Mesenchymal stem cell (in vitro differentiated cells and primary cell): Measurements from ENCODE around the gene SEMA4D.
A peak's percentile ranks its signal among the peaks of the same experiment; 100 is the strongest.
"Not testable (repeated sequence)": the region's sequence is repeated elsewhere in the genome, so short reads cannot be mapped to it uniquely, and the experiment has no call there.

ENCODE experiments used
- DNase-seq: peaks from one replicate; pipeline ENCODE4 v3.0.0-alpha.2; 2013
- H2AFZ ChIP-seq: one replicate; pipeline ENCODE4 v1.6.1; 2013; ENCODE audit warnings: low read depth, mild to moderate bottlenecking, control low read depth, inconsistent platforms, low read length, moderate library complexity
- H2AK5ac ChIP-seq: 2 replicates; pipeline ENCODE4 v1.6.1; 2013; ENCODE audit warnings: low read length, moderate library complexity, mild to moderate bottlenecking, inconsistent platforms; ENCODE audit not compliant: severe bottlenecking
- H2BK120ac ChIP-seq: one replicate; pipeline ENCODE4 v1.6.1; 2013; ENCODE audit warnings: low read depth, mild to moderate bottlenecking, inconsistent platforms, low read length, moderate library complexity
- H2BK12ac ChIP-seq, 2 experiments: one replicate each; pipeline ENCODE4 v1.6.1; 2013; ENCODE audit warnings: inconsistent platforms in 2 of 2, low read length in 2 of 2, mild to moderate bottlenecking in 2 of 2, moderate library complexity in 2 of 2, control low read depth in 1 of 2
- H2BK15ac ChIP-seq: one replicate; pipeline ENCODE4 v1.6.1; 2013; ENCODE audit warnings: mild to moderate bottlenecking, low read depth, inconsistent platforms; ENCODE audit not compliant: poor library complexity, severe bottlenecking
- H2BK5ac ChIP-seq: 2 replicates; pipeline ENCODE4 v1.6.1; 2013; ENCODE audit warnings: low read depth, mild to moderate bottlenecking, low read length, control low read depth, inconsistent platforms; ENCODE audit not compliant: poor library complexity, severe bottlenecking
- H3K14ac ChIP-seq, 2 experiments: one replicate each; pipeline ENCODE4 v1.6.1; 2013; ENCODE audit warnings: inconsistent platforms in 2 of 2, low read length in 2 of 2, control low read depth in 1 of 2, mild to moderate bottlenecking in 1 of 2, moderate library complexity in 1 of 2
- H3K18ac ChIP-seq, 2 experiments: one replicate each; pipeline ENCODE4 v1.6.1; 2013; ENCODE audit warnings: inconsistent platforms in 2 of 2, low read length in 2 of 2, control low read depth in 1 of 2, low read depth in 1 of 2, mild to moderate bottlenecking in 1 of 2
- H3K23ac ChIP-seq, 2 experiments: one replicate each; pipeline ENCODE4 v1.6.1; 2013; ENCODE audit warnings: inconsistent platforms in 2 of 2, low read length in 2 of 2, mild to moderate bottlenecking in 2 of 2, moderate library complexity in 2 of 2, control low read depth in 1 of 2
- H3K27ac ChIP-seq: 2 replicates; pipeline ENCODE4 v1.5.1; 2013; ENCODE audit warnings: mild to moderate bottlenecking, moderate library complexity, low read length, control low read depth, inconsistent platforms; ENCODE audit not compliant: poor library complexity, severe bottlenecking
- H3K27me3 ChIP-seq, 2 experiments: 2 replicates each; pipeline versions ENCODE4 v1.6.1 to v1.7.0; 2013; ENCODE audit warnings: low read length in 2 of 2, mild to moderate bottlenecking in 2 of 2, moderate library complexity in 2 of 2, control low read depth in 1 of 2, inconsistent platforms in 1 of 2; ENCODE audit not compliant: control insufficient read depth in 1 of 2, insufficient read depth in 1 of 2
- H3K36me3 ChIP-seq, 2 experiments: 2 replicates each; pipeline versions ENCODE4 v1.6.1 to v1.7.0; 2013; ENCODE audit warnings: low read length in 2 of 2, control low read depth in 1 of 2, inconsistent platforms in 1 of 2, low read depth in 1 of 2, mild to moderate bottlenecking in 1 of 2; ENCODE audit not compliant: insufficient read depth in 2 of 2, control insufficient read depth in 1 of 2
- H3K4ac ChIP-seq, 2 experiments: one replicate each; pipeline ENCODE4 v1.6.1; 2013; ENCODE audit warnings: inconsistent platforms in 2 of 2, low read length in 2 of 2, mild to moderate bottlenecking in 2 of 2, moderate library complexity in 2 of 2, control low read depth in 1 of 2, low read depth in 1 of 2
- H3K4me1 ChIP-seq: 2 replicates; pipeline ENCODE4 v1.6.1; 2013; ENCODE audit warnings: low read depth, low read length, control low read depth; ENCODE audit not compliant: control insufficient read depth, insufficient read depth
- H3K4me2 ChIP-seq: 2 replicates; pipeline ENCODE4 v1.6.1; 2013; ENCODE audit warnings: low read length, mild to moderate bottlenecking, inconsistent platforms; ENCODE audit not compliant: poor library complexity, severe bottlenecking
- H3K4me3 ChIP-seq, 2 experiments: 2 replicates each; pipeline versions ENCODE4 v1.5.1 to v1.7.0; 2013; ENCODE audit warnings: low read length in 2 of 2, mild to moderate bottlenecking in 2 of 2, control low read depth in 1 of 2, low read depth in 1 of 2; ENCODE audit not compliant: insufficient read depth in 1 of 2
- H3K79me1 ChIP-seq: replicated peaks from 2 replicates; pipeline ENCODE4 v1.6.1; 2013; ENCODE audit warnings: mild to moderate bottlenecking, control low read depth, low read length, inconsistent platforms; ENCODE audit not compliant: poor library complexity, severe bottlenecking
- H3K9ac ChIP-seq: 2 replicates; pipeline ENCODE4 v1.7.0; 2013; ENCODE audit warnings: mild to moderate bottlenecking, low read length, moderate library complexity
- H3K9me3 ChIP-seq: 2 replicates; pipeline ENCODE4 v1.7.0; 2013; ENCODE audit warnings: mild to moderate bottlenecking, low read length; ENCODE audit not compliant: control insufficient read depth
- H4K8ac ChIP-seq: one replicate; pipeline ENCODE4 v1.6.1; 2013; ENCODE audit warnings: inconsistent platforms, mild to moderate bottlenecking, low read length, moderate library complexity
- H4K91ac ChIP-seq: one replicate; pipeline ENCODE4 v1.6.1; 2013; ENCODE audit warnings: mild to moderate bottlenecking, low read length, inconsistent platforms
- WGBS: methylation state at CpG from one replicate; pipeline ENCODE4 v1.1.7; 2013; ENCODE audit warnings: mixed read lengths; 5-methylcytosine and 5-hydroxymethylcytosine counted together

SEMA4D gene

DNA sequence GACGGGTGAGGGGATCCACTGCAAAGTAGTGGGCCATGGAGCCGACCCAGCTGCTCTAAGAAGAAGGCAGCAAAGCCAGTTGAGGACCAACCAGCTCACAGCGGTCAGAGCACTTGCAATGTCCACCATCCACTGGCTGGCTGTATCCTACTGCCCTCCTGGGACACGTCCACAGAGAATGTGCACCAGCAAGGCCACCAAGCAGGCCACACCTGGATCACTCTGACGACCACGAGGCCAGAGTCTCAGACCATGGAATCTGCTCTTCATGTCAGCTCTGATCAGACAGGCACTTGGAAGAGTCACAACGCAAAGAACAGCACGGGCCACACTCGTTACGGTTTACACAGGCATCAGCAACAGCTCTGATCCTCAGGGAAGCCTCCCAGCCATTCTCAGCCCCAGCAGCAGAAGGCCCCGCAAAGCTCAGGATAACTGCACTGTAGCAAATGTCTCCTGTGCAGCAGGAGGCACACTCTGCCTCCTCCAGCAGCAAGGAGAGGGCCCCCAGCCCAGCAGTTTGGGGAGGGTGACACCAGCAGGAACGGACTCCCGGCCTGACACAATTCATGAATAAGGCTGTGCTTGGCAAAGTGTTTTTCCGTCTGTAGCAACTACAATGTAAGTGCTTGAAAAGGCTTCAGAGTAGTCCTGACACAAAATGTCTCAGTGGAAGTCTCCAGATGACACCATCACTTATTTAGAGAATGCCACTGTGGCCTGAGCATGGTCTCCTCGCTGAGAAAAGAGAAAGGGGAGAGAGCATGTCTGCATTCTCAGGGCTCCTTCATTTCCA lies 15.7 kb downstream of the SEMA4D start:
- Histone ChIP-seq H4K91ac (no peak overlapping the region), H2AK5ac (no peak overlapping the region), H3K9ac (no peak overlapping the region), H3K9me3 (peaks cover 5% of the 10 kb centered on the region), H3K4me3 (no peak overlapping the region), H3K36me3 (peaks cover 0 to 15% of the 10 kb centered on the region in 2 experiments), H3K14ac (no peak overlapping the region), H2AFZ (no peak overlapping the region), H3K27me3 (peaks cover 0 to 8% of the 10 kb centered on the region in 2 experiments), H4K8ac (no peak overlapping the region), H3K79me1 (peaks cover 28% of the 10 kb centered on the region), H3K4me1 (peaks cover 35% of the 10 kb centered on the region), H3K4me2 (no peak overlapping the region), H2BK15ac (no peak overlapping the region), H2BK5ac (no peak overlapping the region), H3K18ac (no peak overlapping the region), H3K23ac (no peak overlapping the region), H2BK120ac (no peak overlapping the region), H3K27ac (no peak overlapping the region), H2BK12ac (no peak overlapping the region), H3K4ac (no peak overlapping the region)
- no peak for DNase-seq
- WGBS = 82% methylated on average over 15 of the region's 15 CpGs

DNA sequence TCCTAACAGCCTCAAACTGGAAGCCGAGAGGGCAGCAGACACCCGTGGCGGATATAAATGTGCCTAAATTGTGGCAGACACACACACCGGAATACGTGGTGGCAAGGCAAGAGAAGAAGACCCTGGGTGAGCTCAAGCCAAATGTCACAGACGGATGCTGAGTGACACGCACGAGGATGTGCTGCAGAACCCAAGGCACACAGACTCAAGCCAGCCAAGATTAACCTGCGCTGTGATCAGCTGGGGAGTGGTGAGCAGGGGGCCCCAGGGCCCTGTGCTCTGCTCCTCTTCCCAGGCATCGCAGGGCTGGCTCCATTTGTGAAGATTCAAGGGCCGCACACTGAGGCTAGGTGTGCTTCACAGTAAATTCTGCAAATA lies 16.4 kb downstream of the SEMA4D start:
- H3K23ac ChIP-seq = no peak overlapping the region
- no peak overlapping the region for H3K4me3 ChIP-seq
- no peak overlapping the region for H4K91ac ChIP-seq
- H2BK120ac ChIP-seq = no peak overlapping the region
- H3K27ac ChIP-seq = no peak overlapping the region
- no peak overlapping the region for H4K8ac ChIP-seq
- H3K9ac ChIP-seq = no peak overlapping the region
- no peak overlapping the region for H2BK15ac ChIP-seq
- H3K4me1 ChIP-seq = peaks cover 38% of the 10 kb centered on the region
- H2AK5ac ChIP-seq = no peak overlapping the region
- H3K36me3 ChIP-seq = peaks cover 0 to 15% of the 10 kb centered on the region in 2 experiments
- no peak overlapping the region for H3K18ac ChIP-seq
- H3K14ac ChIP-seq = no peak overlapping the region
- no peak for DNase-seq
- H2BK12ac ChIP-seq = no peak overlapping the region
- peaks cover 3% of the 10 kb centered on the region for H3K9me3 ChIP-seq
- no peak overlapping the region for H3K4me2 ChIP-seq
- WGBS = 96% methylated on average over 11 of the region's 11 CpGs
- H2BK5ac ChIP-seq = no peak overlapping the region
- H3K4ac ChIP-seq = no peak overlapping the region
- no peak overlapping the region for H2AFZ ChIP-seq
- peaks cover 0 to 8% of the 10 kb centered on the region in 2 experiments for H3K27me3 ChIP-seq
- H3K79me1 ChIP-seq = peaks cover 27% of the 10 kb centered on the region

DNA sequence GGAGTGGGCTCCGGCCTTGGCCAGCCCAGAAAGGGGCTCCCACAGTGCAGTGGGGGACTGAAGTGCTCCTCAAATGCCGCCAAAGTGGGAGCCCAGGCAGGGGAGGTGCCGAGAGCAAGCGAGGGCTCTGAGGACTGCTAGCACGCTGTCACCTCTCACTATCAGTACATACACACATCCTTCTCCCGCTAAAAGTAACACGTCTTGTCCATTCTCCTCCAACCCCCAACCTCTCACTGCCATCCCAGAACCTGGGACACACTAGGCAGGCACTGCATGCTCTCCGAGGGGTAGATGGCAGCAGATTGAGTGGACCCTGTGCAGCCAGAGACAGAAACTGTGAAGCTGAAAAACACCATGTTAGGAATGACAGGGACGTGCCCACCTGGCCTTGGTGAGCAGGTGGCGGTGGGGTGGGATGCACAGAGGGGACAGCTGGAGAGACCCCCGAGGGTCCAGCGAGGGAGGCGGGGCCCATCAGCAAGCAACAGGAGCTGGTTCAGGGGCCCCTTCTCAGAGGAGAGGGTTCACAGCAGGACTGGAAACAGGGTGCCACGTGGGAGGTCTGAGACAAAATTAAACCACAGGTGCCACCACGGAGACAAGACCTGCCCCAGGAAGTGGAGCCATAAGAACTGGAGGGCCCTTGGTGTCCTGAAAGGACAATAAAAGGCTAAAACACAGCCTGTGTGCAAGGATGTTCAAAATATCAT lies 16.9 kb downstream of the SEMA4D start:
- Histone ChIP-seq H2BK12ac (no peak overlapping the region), H2AK5ac (no peak overlapping the region)
- WGBS = 95% methylated on average over 15 of the region's 15 CpGs

DNA sequence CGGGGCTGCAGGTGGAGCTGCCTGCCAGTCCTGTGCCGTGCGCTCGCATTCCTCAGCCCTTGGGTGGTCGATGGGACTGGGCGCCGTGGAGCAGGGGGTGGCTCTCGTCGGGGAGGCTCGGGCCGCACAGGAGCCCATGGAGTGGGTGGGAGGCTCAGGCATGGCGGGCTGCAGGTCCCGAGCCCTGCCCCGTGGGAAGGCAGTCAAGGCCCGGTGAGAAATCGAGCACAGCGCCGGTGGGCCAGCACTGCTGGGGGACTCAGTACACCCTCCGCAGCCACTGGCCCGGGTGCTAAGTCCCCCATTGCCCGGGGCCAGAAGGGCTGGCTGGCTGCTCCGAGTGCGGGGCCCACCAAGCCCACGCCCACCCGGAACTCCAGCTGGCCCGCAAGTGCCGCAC lies 17.5 kb downstream of the SEMA4D start:
- not testable (repeated sequence) for H3K27ac ChIP-seq, H3K4me2 ChIP-seq, H2BK15ac ChIP-seq, H3K27me3 ChIP-seq, H4K91ac ChIP-seq, H2BK120ac ChIP-seq, H3K9me3 ChIP-seq, H3K14ac ChIP-seq, H3K18ac ChIP-seq, H2AK5ac ChIP-seq, H2BK5ac ChIP-seq, H2BK12ac ChIP-seq, DNase-seq, H3K4me3 ChIP-seq, H2AFZ ChIP-seq, H4K8ac ChIP-seq, H3K9ac ChIP-seq, H3K23ac ChIP-seq, H3K4ac ChIP-seq
- peaks cover 41% of the 10 kb centered on the region for H3K4me1 ChIP-seq
- peaks cover 38% of the 10 kb centered on the region for H3K79me1 ChIP-seq
- WGBS = 97% methylated on average over 16 of the region's 27 CpGs
- H3K36me3 ChIP-seq = peaks cover 0 to 19% of the 10 kb centered on the region in 2 experiments

More for the DNA sequence above, 16.9 kb downstream of the SEMA4D start:
- Histone ChIP-seq H3K4me1 (peaks cover 40% of the 10 kb centered on the region), H3K14ac (peak overlapping the region in 1 of 2 experiments; percentile 69), H2BK15ac (no peak overlapping the region), H3K18ac (no peak overlapping the region), H3K4ac (no peak overlapping the region), H3K4me2 (no peak overlapping the region), H4K8ac (no peak overlapping the region), H3K79me1 (peaks cover 33% of the 10 kb centered on the region), H3K23ac (no peak overlapping the region), H2AFZ (no peak overlapping the region), H4K91ac (no peak overlapping the region), H3K36me3 (peaks cover 0 to 17% of the 10 kb centered on the region in 2 experiments), H3K9ac (no peak overlapping the region), H3K27me3 (peaks cover 0 to 8% of the 10 kb centered on the region in 2 experiments), H2BK120ac (no peak overlapping the region), H3K27ac (no peak overlapping the region), H2BK5ac (no peak overlapping the region), H3K9me3 (no peaks in the 10 kb centered on the region), H3K4me3 (no peak overlapping the region)
- no peak for DNase-seq
